ENCODE measurements around the gene PRSS21.

The PRSS21 gene

DNA sequence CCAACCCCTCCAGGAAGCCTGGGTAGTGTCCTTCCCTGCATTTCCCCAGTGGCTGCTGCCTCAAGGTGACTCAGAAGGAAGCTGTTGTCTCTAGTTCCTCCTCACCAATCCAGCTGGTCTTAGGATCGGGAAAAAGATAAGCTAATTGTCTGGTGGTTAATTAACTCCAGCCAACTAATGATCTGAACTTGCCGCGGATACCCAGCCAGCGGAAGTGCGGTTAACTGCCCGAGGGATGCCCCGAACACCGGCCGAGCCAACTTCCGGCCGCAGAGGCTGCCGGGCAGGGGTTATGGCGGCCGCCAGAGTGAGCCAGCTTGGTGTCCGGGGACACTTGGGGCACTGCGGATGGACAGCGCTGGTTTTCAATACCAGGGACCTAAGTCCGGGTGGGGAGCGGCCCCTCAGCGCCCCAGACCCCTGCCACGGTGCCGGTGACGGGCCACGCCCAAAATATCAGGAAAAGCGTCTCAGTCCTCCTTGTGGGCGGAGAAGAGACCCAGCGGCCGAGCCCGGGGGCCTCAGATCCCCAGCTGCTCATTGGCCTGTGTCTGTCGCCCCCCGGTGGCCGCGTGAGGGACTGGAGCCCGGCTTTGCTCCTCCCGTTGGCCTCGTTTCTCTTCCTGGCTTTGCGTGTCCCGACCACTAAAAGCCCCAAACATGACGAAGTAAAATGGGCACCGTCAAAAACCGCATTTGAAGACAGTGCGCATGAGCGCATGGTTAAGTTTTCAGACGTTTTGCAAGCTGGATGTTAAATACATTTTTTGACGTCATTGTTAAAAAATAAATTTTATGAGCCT, 51.2 kb downstream of the PRSS21 start:
- DNase-seq (ENCODE audit: low spot score), result peak; percentile 92

All from cerebellar cortex (tissue), 1 donor.